GM12865 (cell line): ENCODE measurements around the gene IRF3.

Experiments used
- DNase-seq: peaks from one replicate; pipeline ENCODE4 v3.0.0; 2010; ENCODE audit warnings: low read depth
- H3K4me3 ChIP-seq: 2 replicates; pipeline ENCODE4 v1.5.1; 2011; ENCODE audit warnings: mild to moderate bottlenecking, low read depth, low read length, control low read depth
- TF ChIP-seq, protein P1 (sequence below): IDR thresholded peaks from 2 replicates; pipeline ENCODE4 v1.5.1; 2011; ENCODE audit warnings: low read length, control low read depth, low read depth, inconsistent platforms; ENCODE audit not compliant: insufficient read depth; ENCODE audit errors: missing control alignments

The IRF3 gene

DNA sequence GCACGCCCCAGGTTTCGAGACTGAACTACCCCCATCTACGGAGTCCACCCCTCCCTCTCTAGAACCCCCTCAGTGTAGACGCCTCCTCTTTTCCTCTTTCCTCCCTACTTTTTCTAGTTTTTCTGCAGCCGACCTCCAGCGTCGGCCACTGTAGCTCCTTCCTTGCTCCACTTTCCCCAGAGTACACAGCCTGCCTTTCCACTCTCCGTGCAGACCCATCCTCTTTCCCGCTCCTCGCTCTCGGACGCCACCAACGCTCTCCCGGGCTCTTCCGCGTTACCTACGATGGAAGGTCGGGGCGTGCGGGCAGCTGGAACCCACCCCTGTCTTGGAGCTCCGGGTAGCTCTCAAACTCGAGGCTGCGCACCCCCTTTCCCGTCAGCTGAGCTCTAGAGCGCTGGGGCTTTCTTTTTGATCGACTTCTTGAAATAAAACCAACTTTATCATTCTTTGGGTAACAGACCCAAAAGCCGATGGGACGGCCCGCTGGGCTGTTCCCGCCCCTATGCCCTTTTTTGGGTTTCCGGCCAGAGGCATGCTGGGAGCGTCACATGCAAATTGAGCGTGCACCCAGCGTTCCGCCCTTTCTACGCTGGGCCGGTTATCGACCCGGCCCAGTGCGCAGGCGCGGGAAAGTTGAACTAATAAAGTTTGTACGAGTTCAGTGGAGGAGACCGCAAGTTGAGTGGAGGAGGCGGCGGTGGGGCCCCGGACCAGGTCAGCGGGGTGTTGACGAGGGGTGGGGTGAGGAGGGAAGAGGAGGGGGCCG is at the start of gene IRF3, which contains the start of gene BCL2L12:
IRF3 (minus strand) TSS at position 507 of the 769 bp plus-strand sequence. CDS start 1,019 bp downstream, outside the sequence.
BCL2L12 (plus strand) TSS at position 583 of the 769 bp plus-strand sequence. CDS start 760 bp downstream, outside the sequence.
- peak; percentile 98 for DNase-seq
- H3K4me3 ChIP-seq, result peak within 1 kb of the TSS; percentile 57
- TF ChIP-seq, protein P1, sequence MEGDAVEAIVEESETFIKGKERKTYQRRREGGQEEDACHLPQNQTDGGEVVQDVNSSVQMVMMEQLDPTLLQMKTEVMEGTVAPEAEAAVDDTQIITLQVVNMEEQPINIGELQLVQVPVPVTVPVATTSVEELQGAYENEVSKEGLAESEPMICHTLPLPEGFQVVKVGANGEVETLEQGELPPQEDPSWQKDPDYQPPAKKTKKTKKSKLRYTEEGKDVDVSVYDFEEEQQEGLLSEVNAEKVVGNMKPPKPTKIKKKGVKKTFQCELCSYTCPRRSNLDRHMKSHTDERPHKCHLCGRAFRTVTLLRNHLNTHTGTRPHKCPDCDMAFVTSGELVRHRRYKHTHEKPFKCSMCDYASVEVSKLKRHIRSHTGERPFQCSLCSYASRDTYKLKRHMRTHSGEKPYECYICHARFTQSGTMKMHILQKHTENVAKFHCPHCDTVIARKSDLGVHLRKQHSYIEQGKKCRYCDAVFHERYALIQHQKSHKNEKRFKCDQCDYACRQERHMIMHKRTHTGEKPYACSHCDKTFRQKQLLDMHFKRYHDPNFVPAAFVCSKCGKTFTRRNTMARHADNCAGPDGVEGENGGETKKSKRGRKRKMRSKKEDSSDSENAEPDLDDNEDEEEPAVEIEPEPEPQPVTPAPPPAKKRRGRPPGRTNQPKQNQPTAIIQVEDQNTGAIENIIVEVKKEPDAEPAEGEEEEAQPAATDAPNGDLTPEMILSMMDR, result no peak

GRCh38 chr19:49713236-49713845 is 47.7 kb upstream of the IRF3 start:
- TF ChIP-seq, protein P1, result no peak
- no peak for DNase-seq
- no peak overlapping the region for H3K4me3 ChIP-seq

GRCh38 chr19:49712397-49712859 is 46.8 kb upstream of the IRF3 start:
- TF ChIP-seq, protein P1, result no peak
- no peak overlapping the region for H3K4me3 ChIP-seq
- DNase-seq, result peak; percentile 21

- DNase-seq, result no peak
- TF ChIP-seq, protein P1, result no peak
- no peak overlapping the region for H3K4me3 ChIP-seq
These were observed 44.8 kb upstream of the IRF3 start for GRCh38 chr19:49710372-49710951.

DNA sequence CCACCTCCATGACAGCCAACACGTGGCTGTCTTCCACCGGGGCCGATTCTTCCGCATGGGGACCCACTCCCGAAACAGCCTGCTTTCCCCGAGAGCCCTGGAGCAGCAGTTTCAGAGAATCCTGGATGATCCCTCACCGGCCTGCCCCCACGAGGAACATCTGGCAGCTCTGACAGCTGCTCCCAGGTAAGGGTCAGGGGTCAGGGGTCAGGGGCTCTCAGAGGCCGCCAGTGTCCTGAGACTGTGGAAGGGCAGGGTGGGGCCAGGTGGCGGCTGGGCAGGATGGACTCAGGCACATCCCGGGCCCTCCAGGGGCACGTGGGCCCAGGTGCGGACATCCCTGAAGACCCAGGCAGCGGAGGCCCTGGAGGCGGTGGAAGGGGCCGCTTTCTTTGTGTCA is 40.3 kb upstream of the IRF3 start:
- H3K4me3 ChIP-seq, result no peak overlapping the region
- DNase-seq, result no peak
- TF ChIP-seq, protein P1, result no peak

DNA sequence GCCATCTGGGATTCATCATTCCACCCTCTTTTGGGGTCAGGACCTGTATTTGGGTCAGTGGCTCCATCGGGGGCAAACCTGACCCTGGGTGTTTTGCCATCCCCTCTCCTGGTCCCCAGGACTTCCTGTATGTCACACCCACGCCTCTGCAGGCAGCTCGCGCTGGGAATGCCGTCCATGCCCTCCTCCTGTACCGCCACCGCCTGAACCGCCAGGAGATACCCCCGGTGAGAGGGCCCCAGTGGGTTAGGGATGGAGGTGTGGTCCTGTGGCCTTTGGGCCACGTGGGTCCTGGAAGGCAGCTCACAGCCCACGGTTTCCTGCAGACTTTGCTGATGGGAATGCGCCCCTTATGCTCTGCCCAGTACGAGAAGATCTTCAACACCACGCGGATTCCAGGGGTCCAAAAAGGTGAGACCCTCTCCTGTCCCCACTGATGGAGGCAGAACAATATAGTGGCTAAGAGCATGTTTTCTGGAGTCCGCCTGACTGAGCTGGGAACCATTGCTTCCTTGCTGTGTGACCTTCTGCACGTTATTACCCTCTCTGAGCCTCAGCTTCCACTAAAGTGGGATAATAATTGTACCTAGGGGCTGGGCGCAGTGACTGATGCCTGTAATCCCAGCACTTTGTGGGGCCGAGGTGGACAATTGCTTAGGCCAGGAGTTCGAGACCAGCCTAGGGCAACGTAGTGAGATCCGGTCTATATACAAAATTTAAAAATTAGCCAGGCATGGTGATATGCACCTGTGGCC is 39.4 kb upstream of the IRF3 start:
- H3K4me3 ChIP-seq, result no peak overlapping the region
- TF ChIP-seq, protein P1, result no peak
- DNase-seq, result no peak
